Measurements from ENCODE around the gene CHCHD1.
"Not testable (repeated sequence)": the region's sequence is repeated elsewhere in the genome, so short reads cannot be mapped to it uniquely, and the experiment has no call there.

The CHCHD1 gene

DNA sequence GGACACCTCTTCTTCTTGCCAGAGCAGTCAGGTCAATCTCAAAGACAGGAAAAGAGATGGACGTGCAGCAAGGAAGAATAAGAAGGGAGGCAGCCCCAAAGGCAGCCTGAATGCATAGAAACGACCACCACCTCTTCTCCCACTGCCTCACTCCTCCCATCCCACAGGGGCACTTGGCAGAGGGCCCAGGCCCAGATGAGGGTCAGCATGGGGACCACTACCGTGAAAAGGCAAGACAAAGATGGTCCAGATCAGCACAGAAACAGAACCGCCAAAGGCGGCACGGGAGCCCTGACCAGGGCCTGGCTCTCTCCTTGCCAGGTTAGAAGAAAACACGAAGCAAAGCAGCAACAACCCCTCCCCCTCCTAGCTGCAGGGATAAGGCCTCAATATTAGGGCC is 31.5 kb downstream of the CHCHD1 start:
- no peak for DNase-seq (ENCODE audit: low read depth)

DNA sequence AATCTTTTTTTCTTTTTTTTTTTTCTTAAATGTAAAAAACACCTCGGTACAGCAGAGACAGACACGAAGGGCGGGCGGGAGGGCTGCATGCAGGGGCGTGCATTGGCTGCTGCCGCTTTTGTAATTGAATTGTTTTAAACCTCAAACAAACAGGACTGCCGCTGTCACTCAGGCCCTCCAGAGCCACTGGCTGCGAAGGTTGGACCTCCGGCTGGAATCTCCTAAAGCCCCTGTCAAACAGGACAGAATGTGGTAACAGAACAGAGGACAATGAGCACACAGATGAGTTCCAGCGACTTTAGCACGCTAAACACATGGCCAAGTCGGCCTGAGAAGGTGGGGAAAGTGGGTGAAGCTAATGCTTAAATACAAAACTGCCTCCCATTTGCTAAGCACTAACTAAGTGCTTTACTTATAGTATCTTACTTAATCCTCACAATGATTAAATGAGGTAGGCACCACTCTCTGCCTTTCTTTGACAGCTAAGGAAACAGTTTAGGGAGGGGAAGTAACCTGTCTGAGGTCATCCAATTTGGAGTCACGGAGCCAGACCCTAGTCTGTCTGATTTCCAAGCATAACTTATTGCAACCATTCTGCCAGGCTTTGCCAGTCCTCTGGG is 32.5 kb downstream of the CHCHD1 start:
- DNase-seq (ENCODE audit: low read depth), result no peak

GRCh38 chr10:73814896-73815718 is 33.3 kb downstream of the CHCHD1 start:
- no peak for DNase-seq (ENCODE audit: low read depth)

GRCh38 chr10:73815719-73816030 is 33.8 kb downstream of the CHCHD1 start:
- DNase-seq (ENCODE audit: low read depth), result no peak

DNA sequence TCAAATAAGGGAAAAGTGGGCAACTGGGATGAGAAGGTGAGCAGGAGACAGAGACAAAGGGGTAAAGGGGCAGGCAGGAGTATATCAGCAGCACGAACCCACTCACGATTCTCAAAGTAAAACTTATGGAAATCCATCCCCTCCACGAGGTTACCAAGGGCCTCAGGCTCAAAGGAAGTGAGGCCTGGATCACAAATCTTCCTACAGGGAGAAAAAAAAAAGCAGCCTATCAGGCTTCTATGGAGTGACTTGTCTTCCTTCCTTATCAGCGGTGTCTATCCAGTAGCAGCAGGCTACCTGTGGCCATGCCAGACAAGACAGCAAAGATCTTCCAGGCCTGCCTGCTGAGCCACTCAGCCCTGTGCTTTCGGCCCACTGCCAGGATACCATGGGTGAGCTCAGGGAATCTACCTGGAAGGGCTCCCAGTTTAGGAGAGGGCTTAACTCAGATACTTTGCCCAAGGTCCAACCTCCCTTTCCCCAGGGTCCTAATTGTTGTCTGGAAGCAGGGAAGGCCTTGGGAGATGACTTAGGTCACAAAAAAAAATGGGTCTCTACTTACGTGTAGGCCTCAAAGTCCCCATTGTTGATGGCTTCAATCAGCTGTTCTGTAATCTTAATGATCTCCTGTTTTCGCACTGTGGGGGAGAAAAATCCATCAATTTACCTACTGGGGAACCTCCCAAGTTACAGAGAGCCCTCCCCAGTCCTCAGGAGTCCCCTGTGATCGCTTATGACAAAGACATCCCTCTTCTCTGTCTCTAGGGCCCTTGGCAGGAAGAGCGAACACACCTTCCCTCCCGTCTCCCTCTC is 35.3 kb downstream of the CHCHD1 start:
- DNase-seq (ENCODE audit: low read depth), result no peak

- DNase-seq (ENCODE audit: low read depth), result no peak
These were observed 36.0 kb downstream of the CHCHD1 start for GRCh38 chr10:73817826-73818225.

- no peak for DNase-seq (ENCODE audit: low read depth)
These were observed 36.6 kb downstream of the CHCHD1 start for GRCh38 chr10:73818402-73818801.

GRCh38 chr10:73819081-73819480 is 37.2 kb downstream of the CHCHD1 start:
- no peak for DNase-seq (ENCODE audit: low read depth)

- DNase-seq (ENCODE audit: low read depth), result no peak
These were observed 37.8 kb downstream of the CHCHD1 start for GRCh38 chr10:73819513-73820093.

- no peak for DNase-seq (ENCODE audit: low read depth)
These were observed 41.5 kb downstream of the CHCHD1 start for GRCh38 chr10:73823391-73823790.

DNA sequence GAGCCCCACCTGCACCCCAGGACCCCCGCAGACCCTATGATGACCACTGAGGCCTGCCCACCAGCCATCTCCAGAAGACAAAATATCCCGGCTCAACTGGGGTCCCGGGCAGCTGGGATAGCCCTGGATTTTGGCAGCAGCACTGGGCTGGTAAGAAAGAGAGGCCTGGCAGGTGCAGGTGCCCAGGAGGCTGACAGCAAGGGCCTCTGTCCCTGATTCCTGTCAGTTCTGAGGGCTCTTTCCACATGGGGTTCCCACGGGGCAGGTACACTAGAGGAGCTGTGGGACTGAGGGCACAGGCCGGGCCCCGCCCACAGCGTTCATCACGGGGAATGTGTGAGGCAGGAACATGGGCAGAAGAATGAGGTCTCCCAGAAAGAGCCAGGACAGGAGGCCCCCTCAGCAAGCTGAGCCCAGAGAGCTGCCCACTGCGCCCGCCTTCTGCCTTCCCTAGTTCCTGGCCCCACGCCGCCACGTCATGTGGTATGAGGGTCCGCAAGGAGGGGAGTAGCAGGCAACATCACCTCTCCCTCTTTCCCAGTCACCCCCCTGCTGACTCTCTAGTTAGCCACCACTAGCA is 42.4 kb downstream of the CHCHD1 start:
- DNase-seq (ENCODE audit: low read depth), result no peak

- no peak for DNase-seq (ENCODE audit: low read depth)
These were observed 45.7 kb downstream of the CHCHD1 start for GRCh38 chr10:73827346-73828089.

DNA sequence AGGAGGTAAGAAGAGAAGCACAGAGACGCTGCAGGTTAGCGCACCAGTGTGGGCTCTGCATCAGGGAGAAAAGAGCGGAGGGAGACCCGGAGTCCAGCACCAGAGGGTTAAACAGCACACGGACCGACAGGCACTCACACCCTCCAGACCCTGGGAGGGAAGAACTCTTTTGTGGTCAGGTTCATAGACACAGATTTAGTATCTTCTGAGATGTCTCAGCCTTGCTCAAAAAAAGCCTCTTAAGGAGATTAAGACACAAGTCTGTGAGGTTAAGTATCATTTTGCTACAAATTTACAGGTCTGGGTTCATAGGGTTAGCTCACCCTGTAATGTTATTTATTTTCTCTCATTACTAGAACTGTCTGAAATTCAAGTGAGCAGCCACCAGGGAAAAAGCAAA is 46.3 kb downstream of the CHCHD1 start:
- no peak for DNase-seq (ENCODE audit: low read depth)

GRCh38 chr10:73829090-73829489 is 47.2 kb downstream of the CHCHD1 start:
- DNase-seq (ENCODE audit: low read depth), result not testable (repeated sequence)
